Spleen (tissue), 7 donors: ENCODE results near the gene DCAF15.

Experiments
- CTCF ChIP-seq, 11 experiments: fragments of 200-600 bp in 7 of 11; fragments of 450-650 bp in 4 of 11; sonication (generic) in 4 of 11; IDR thresholded peaks in 8 of 11; conservative IDR thresholded peaks in 3 of 11; 1 replicate in 7 of 11; 2 replicates in 4 of 11; pipeline versions ENCODE4 v1.4.0 to v1.8.0; 2016 to 2021; ENCODE audit warnings: antibody characterized with exemption in 11 of 11, inconsistent platforms in 4 of 11, mild to moderate bottlenecking in 1 of 11
- POLR2A ChIP-seq, 3 donors: fragments of 450-650 bp; IDR thresholded peaks; one replicate each; pipeline ENCODE4 v1.5.1; 2017; ENCODE audit warnings: antibody characterized with exemption in 3 of 3, mild to moderate bottlenecking in 1 of 3
- donor health status: DM: no; HTN: no; CAD: no; lungs with moderate emphysema.
- donor health status: DM: no; HTN: no; CAD: no.
- donor health status: DM: no; HTN: no; CAD: no.

GRCh38 chr19:13951043-13951442, 1.3 kb upstream of the DCAF15 start:
- TF ChIP-seq POLR2A (IDR thresholded peaks at IDR 0.05) (no peak), CTCF (IDR thresholded peaks at IDR 0.05 in 8 of 11, conservative IDR thresholded peaks at IDR 0.05 in 3 of 11) (no peak)
